KMS-11 (cell line): Measurements from ENCODE around the gene PIN1.
"Not testable (repeated sequence)": the region's sequence is repeated elsewhere in the genome, so short reads cannot be mapped to it uniquely, and the experiment has no call there.

Experiments used
- H2AFZ ChIP-seq: fragments of 200-600 bp; sonication (generic); 2 replicates; pipeline ENCODE4 v1.6.1; 2016; ENCODE audit warnings: antibody characterized with exemption, mixed run types, low read depth
- H3K27ac ChIP-seq: fragments of 200-600 bp; sonication (generic); 2 replicates; pipeline ENCODE4 v1.6.1; 2016; ENCODE audit warnings: mild to moderate bottlenecking, mixed run types
- H3K27me3 ChIP-seq: fragments of 200-600 bp; sonication (generic); 2 replicates; pipeline ENCODE4 v1.6.1; 2017; ENCODE audit warnings: mild to moderate bottlenecking, low read depth, mixed run types, moderate library complexity; ENCODE audit not compliant: insufficient read depth
- H3K36me3 ChIP-seq: fragments of 200-600 bp; sonication (generic); 2 replicates; pipeline ENCODE4 v1.6.1; 2017; ENCODE audit warnings: mild to moderate bottlenecking, mixed run types; ENCODE audit not compliant: insufficient read depth
- H3K4me1 ChIP-seq: fragments of 200-600 bp; sonication (generic); 2 replicates; pipeline ENCODE4 v1.6.1; 2016; ENCODE audit warnings: mild to moderate bottlenecking, low read depth, mixed run types; ENCODE audit not compliant: poor library complexity, severe bottlenecking
- H3K4me2 ChIP-seq: fragments of 200-600 bp; sonication (generic); 2 replicates; pipeline ENCODE4 v1.7.0; 2016; ENCODE audit warnings: mild to moderate bottlenecking, mixed run types
- H3K4me3 ChIP-seq: fragments of 200-600 bp; sonication (generic); IDR thresholded peaks from 2 replicates; pipeline ENCODE4 v1.6.1; 2017; ENCODE audit warnings: low read depth, low read length, mixed read lengths; ENCODE audit not compliant: insufficient read depth
- H3K79me2 ChIP-seq: fragments of 200-600 bp; sonication (generic); 2 replicates; pipeline ENCODE4 v1.6.1; 2016; ENCODE audit warnings: low read depth, mixed run types; ENCODE audit not compliant: insufficient read depth
- H3K9ac ChIP-seq: fragments of 200-600 bp; sonication (generic); 2 replicates; pipeline ENCODE4 v1.6.1; 2016; ENCODE audit warnings: mild to moderate bottlenecking, mixed run types
- H4K20me1 ChIP-seq: fragments of 200-600 bp; sonication (generic); 2 replicates; pipeline ENCODE4 v1.6.1; 2016; ENCODE audit warnings: mild to moderate bottlenecking, mixed run types; ENCODE audit not compliant: insufficient read depth
- TF ChIP-seq, protein P1 (sequence below): fragments of 200-600 bp; sonication (generic); conservative IDR thresholded peaks from 2 replicates; pipeline ENCODE4 v1.6.1; 2017; ENCODE audit warnings: low read depth, mild to moderate bottlenecking, antibody characterized with exemption, low read length, moderate library complexity, mixed read lengths

The PIN1 gene

DNA sequence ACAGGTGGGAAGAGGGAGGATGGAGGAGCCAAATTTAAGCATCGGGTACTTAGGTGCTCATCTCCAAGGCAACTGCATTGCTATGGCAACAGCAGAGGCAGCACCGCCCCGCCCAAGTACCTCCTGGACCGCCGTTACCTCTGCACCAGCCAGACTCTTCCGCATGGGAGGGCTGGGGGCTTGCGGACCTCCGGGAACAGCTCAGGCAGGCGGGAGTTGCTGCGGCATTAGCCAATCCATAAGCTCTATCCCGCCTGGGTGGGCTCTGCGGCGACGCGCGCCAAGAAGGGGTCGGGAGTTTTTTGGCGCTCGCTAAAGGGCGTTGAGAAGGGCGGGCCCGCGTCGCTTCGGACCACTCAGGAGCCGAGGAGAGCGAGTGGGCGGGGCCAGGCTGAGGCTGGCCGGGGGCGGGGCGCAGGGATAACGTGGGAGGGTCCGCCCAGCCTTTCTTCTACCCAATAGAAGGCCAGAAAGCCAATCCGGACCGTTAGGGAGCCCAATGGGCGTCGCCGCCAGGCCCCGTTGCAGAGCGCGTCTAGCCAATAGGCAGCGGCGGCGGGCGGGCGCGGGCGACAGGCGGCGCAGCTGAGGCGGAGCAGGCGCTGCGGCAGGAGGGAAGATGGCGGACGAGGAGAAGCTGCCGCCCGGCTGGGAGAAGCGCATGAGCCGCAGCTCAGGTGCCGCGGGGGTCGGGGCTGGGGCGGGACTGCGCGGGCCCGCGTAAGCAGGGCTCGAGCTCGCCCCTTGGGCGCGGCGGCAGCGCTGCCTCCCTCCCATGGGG is at the start of gene PIN1:
TSS of gene PIN1 (plus strand) at position 593 of the 781 bp plus-strand sequence. CDS start at position 620, 27 bp downstream.
- Histone ChIP-seq H3K4me3 (no peak within 1 kb of the TSS), H3K4me1 (peaks cover 6% of the 10 kb centered on the region), H2AFZ (peak within 1 kb of the TSS; percentile 69), H3K4me2 (peak within 1 kb of the TSS; percentile 74), H3K9ac (peak within 1 kb of the TSS; percentile 44; the same call in 1 of the 2 replicates), H3K36me3 (peaks cover 3% of the 10 kb centered on the region; the same call in 1 of the 2 replicates), H3K27me3 (no peaks in the 10 kb centered on the region), H4K20me1 (no peaks in the 10 kb centered on the region), H3K27ac (no peak within 1 kb of the TSS; the same call in 1 of the 2 replicates), H3K79me2 (peaks cover 46% of the 10 kb centered on the region)
- TF ChIP-seq, protein P1, sequence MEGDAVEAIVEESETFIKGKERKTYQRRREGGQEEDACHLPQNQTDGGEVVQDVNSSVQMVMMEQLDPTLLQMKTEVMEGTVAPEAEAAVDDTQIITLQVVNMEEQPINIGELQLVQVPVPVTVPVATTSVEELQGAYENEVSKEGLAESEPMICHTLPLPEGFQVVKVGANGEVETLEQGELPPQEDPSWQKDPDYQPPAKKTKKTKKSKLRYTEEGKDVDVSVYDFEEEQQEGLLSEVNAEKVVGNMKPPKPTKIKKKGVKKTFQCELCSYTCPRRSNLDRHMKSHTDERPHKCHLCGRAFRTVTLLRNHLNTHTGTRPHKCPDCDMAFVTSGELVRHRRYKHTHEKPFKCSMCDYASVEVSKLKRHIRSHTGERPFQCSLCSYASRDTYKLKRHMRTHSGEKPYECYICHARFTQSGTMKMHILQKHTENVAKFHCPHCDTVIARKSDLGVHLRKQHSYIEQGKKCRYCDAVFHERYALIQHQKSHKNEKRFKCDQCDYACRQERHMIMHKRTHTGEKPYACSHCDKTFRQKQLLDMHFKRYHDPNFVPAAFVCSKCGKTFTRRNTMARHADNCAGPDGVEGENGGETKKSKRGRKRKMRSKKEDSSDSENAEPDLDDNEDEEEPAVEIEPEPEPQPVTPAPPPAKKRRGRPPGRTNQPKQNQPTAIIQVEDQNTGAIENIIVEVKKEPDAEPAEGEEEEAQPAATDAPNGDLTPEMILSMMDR: peak; percentile 33; the same call in 1 of the 2 replicates

DNA sequence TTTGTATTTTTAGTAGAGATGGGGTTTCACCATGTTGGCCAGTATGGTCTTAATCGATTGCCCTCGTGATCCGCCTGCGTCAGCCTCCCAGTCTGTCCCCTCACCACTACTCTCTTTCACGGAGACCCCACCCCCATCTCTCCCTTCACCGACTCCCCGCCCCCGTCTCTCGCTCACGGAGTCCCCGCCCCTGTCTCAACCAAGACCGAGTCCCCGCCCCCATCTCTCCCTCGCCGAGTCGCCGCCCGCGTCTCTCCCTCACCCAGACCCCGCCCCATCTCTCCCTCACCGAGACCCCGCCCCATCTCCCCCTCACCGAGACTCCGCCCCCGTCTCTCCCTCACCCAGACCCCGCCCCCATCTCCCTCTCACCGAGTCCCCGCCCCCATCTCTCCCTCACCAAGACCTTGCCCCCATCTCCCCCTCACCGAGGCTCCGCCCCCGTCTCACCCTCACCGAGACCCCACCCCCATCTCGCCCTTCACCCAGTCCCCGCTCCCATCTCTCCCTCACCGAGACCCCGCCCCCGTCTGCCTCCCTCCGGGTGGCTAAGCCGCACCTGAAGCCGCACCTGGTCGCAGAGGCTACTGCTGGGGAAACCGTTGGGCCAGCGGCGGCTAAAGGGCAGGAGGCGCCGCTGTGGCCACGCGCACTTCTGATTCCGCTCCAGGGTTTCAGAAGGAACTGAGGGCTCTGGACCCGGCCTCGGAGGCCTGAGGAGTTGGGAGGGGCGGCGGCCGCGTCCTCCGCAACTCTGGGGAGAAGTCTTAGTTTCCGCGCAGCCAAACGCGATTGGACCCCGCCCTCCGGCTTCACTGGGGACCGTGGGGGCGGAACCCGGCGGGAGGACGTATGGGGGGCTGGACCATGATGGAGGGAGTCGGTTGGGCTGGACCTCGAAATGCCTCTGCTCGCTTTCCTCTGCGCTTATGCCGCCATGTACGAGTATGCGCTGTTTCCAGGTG is 49.5 kb upstream of the PIN1 start:
- Histone ChIP-seq H3K36me3 (no peaks in the 10 kb centered on the region), H2AFZ (peak overlapping the region; percentile 98), H3K27me3 (no peaks in the 10 kb centered on the region), H3K4me2 (peak overlapping the region; percentile 86), H3K4me1 (peaks cover 6% of the 10 kb centered on the region), H3K9ac (no peak overlapping the region; the same call in 1 of the 2 replicates), H3K4me3 (no peak overlapping the region), H3K27ac (peak overlapping the region; percentile 32; the same call in 1 of the 2 replicates), H3K79me2 (no peaks in the 10 kb centered on the region), H4K20me1 (no peaks in the 10 kb centered on the region)
- TF ChIP-seq, protein P1: no peak

DNA sequence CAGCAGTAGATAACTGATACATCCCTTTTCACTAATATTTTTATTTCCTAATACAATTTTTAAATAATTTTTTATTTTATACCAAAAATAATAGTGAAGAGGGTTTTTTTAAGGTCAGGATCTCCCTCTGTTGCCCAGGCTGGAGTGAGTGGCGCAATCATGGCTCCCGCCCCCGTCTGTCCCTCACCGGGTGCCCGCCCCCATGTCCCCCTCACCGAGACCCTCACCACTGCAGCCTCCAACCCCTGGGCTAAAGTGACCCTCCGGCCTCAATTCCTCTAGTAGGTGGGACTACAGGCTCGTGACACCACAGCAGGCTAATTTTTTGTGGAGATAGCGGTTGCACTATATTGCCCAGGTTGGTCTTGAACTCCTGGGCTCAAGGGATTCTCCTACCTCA is 48.8 kb upstream of the PIN1 start:
- Histone ChIP-seq H3K4me2 (peak overlapping the region; percentile 71; the same call in 1 of the 2 replicates), H4K20me1 (no peaks in the 10 kb centered on the region), H3K9ac (no peak overlapping the region), H3K79me2 (no peaks in the 10 kb centered on the region), H3K4me3 (no peak overlapping the region), H2AFZ (peak overlapping the region; percentile 98; the same call in 1 of the 2 replicates), H3K36me3 (no peaks in the 10 kb centered on the region), H3K27me3 (no peaks in the 10 kb centered on the region), H3K4me1 (peaks cover 13% of the 10 kb centered on the region), H3K27ac (no peak overlapping the region)
- TF ChIP-seq, protein P1: no peak

- Histone ChIP-seq H3K4me2 (no peak overlapping the region), H3K27ac (no peak overlapping the region)
Measured at GRCh38 chr19:9786819-9787218, 48.3 kb upstream of the PIN1 start.

DNA sequence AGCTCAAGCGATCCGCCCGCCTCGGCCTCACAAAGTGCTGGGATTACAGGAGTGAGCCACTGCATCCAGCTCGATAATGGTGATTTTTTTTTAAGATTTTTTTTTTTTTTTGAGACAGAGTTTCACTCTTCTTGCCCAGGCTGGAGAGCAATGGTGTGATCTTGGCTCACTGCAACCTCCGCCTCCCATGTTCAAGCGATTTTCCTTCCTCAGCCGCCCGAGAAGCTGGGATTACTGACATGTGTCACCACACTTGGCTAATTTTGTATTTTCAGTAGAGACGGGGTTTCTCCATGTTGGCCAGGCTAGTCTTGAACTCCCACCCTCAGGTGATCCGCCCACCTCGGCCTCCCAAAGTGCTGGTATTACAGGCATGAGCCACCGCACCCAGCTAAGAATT is 46.5 kb upstream of the PIN1 start:
- not testable (repeated sequence) for H3K27ac ChIP-seq, H2AFZ ChIP-seq, H4K20me1 ChIP-seq, H3K36me3 ChIP-seq, H3K79me2 ChIP-seq, H3K4me3 ChIP-seq, H3K27me3 ChIP-seq, H3K4me2 ChIP-seq, H3K9ac ChIP-seq
- peaks cover 13% of the 10 kb centered on the region for H3K4me1 ChIP-seq

More at GRCh38 chr19:9786819-9787218, 48.3 kb upstream of the PIN1 start:
- no peak overlapping the region for H3K4me3 ChIP-seq
- H2AFZ ChIP-seq: no peak overlapping the region
- peaks cover 13% of the 10 kb centered on the region for H3K4me1 ChIP-seq
- H3K27me3 ChIP-seq: no peaks in the 10 kb centered on the region
- H3K9ac ChIP-seq: no peak overlapping the region
- TF ChIP-seq, protein P1: no peak
- no peaks in the 10 kb centered on the region for H3K79me2 ChIP-seq
- no peaks in the 10 kb centered on the region for H4K20me1 ChIP-seq
- H3K36me3 ChIP-seq: no peaks in the 10 kb centered on the region
